OCI-LY3 (cell line): ENCODE data around the gene FBXO47.

ENCODE experiments used
- CTCF ChIP-seq: fragments of 200-600, 300-600 bp; sonication (generic); IDR thresholded peaks from 2 replicates; pipeline ENCODE4 v1.5.1; 2014; ENCODE audit warnings: antibody characterized with exemption, low read length, low read depth
- EZH2phosphoT487 ChIP-seq: fragments of 200-600 bp; shearing (Covaris generic); IDR thresholded peaks from 2 replicates; pipeline ENCODE4 v1.6.1; 2018; ENCODE audit warnings: antibody characterized with exemption, mixed run types, low read depth

GRCh38 chr17:38892083-38892482 lies 75.1 kb downstream of the FBXO47 start:
- TF ChIP-seq CTCF (no peak), EZH2phosphoT487 (no peak)
